ENCODE results near the gene RTN1.

RTN1 gene

GRCh38 chr14:59803052-59803540, 67.5 kb downstream of the RTN1 start:
- DNase-seq (ENCODE audit: low read depth in 2 of 2): no peak

GRCh38 chr14:59788176-59788575, 82.4 kb downstream of the RTN1 start:
- DNase-seq (ENCODE audit: low read depth in 2 of 2): no peak

GRCh38 chr14:59787045-59787674, 83.4 kb downstream of the RTN1 start:
- DNase-seq (ENCODE audit: low read depth in 2 of 2): no peak

- DNase-seq (ENCODE audit: low read depth in 2 of 2): no peak
These were observed 84.9 kb downstream of the RTN1 start for GRCh38 chr14:59785629-59786028.

- no peak for DNase-seq (ENCODE audit: low read depth in 2 of 2)
These were observed 87.8 kb downstream of the RTN1 start for GRCh38 chr14:59782760-59783159.

- no peak for DNase-seq (ENCODE audit: low read depth in 2 of 2)
These were observed 93.5 kb downstream of the RTN1 start for GRCh38 chr14:59777006-59777579.

- DNase-seq (ENCODE audit: low read depth in 2 of 2): no peak
These were observed 94.1 kb downstream of the RTN1 start for GRCh38 chr14:59776468-59776867.

- DNase-seq (ENCODE audit: low read depth in 2 of 2): no peak
These were observed 98.3 kb downstream of the RTN1 start for GRCh38 chr14:59772233-59772632.

- no peak for DNase-seq (ENCODE audit: low read depth in 2 of 2)
These were observed 99.0 kb downstream of the RTN1 start for GRCh38 chr14:59771577-59771976.

- DNase-seq (ENCODE audit: low read depth in 2 of 2): no peak
These were observed 101.0 kb downstream of the RTN1 start for GRCh38 chr14:59769586-59769985.

GRCh38 chr14:59768855-59769375, 101.7 kb downstream of the RTN1 start:
- no peak for DNase-seq (ENCODE audit: low read depth in 2 of 2)

- DNase-seq (ENCODE audit: low read depth in 2 of 2): no peak
These were observed 108.7 kb downstream of the RTN1 start for GRCh38 chr14:59761851-59762250.

GRCh38 chr14:59755409-59756135, 115.0 kb downstream of the RTN1 start:
- DNase-seq (ENCODE audit: low read depth in 2 of 2): no peak

- no peak for DNase-seq (ENCODE audit: low read depth in 2 of 2)
These were observed 116.3 kb downstream of the RTN1 start for GRCh38 chr14:59754256-59754655.

- no peak for DNase-seq (ENCODE audit: low read depth in 2 of 2)
These were observed 117.1 kb downstream of the RTN1 start for GRCh38 chr14:59753512-59753911.

- DNase-seq (ENCODE audit: low read depth in 2 of 2): no peak
These were observed 119.0 kb downstream of the RTN1 start for GRCh38 chr14:59751578-59751977.

- DNase-seq (ENCODE audit: low read depth in 2 of 2): no peak
These were observed 130.8 kb downstream of the RTN1 start for GRCh38 chr14:59739794-59740193.

GRCh38 chr14:59728304-59728703, 142.3 kb downstream of the RTN1 start:
- DNase-seq (ENCODE audit: low read depth in 2 of 2): no peak

- DNase-seq (ENCODE audit: low read depth in 2 of 2): no peak
These were observed 143.4 kb downstream of the RTN1 start for GRCh38 chr14:59727073-59727661.

- DNase-seq (ENCODE audit: low read depth in 2 of 2): no peak
These were observed 159.5 kb downstream of the RTN1 start for GRCh38 chr14:59711080-59711479.

- no peak for DNase-seq (ENCODE audit: low read depth in 2 of 2)
These were observed 162.6 kb downstream of the RTN1 start for GRCh38 chr14:59707778-59708561.

GRCh38 chr14:59705866-59706265, 164.7 kb downstream of the RTN1 start:
- DNase-seq (ENCODE audit: low read depth in 2 of 2): no peak
